Uterus (tissue), 4 donors: Measurements from ENCODE around the gene SOCS1. TPM values are rescaled to one million over a fixed set of nuclear protein-coding genes. Genes with fewer than 3 reads are reported as not detected.

Source experiments
- DNase-seq, 2 donors: peaks; one replicate each; pipeline ENCODE4 v3.0.0-alpha.2; 2019 to 2020
- H3K27ac ChIP-seq, 2 donors: fragments of 200-600 bp; sonication (generic); 1 replicate in 1 of 2; 2 replicates in 1 of 2; pipeline ENCODE4 v1.5.1; 2016 to 2018
- H3K27me3 ChIP-seq, 2 donors: fragments of 200-600 bp; sonication (generic); one replicate each; pipeline ENCODE4 v1.5.1; 2018 to 2019; ENCODE audit warnings: control low read depth in 1 of 2
- H3K36me3 ChIP-seq, 2 donors: fragments of 200-600 bp; sonication (generic); one replicate each; pipeline ENCODE4 v1.5.1; 2019; ENCODE audit warnings: control low read depth in 1 of 2
- H3K4me1 ChIP-seq, 2 donors: fragments of 200-600 bp; sonication (generic); one replicate each; pipeline ENCODE4 v1.5.1; 2018 to 2019; ENCODE audit warnings: control low read depth in 1 of 2
- H3K4me3 ChIP-seq, 2 donors: fragments of 200-600 bp; sonication (generic); 1 replicate in 1 of 2; 2 replicates in 1 of 2; pipeline ENCODE4 v1.5.1; 2018 to 2019; ENCODE audit warnings: mild to moderate bottlenecking in 1 of 2
- H3K9me3 ChIP-seq, 2 donors: fragments of 200-600 bp; sonication (generic); one replicate each; pipeline ENCODE4 v1.5.1; 2019; ENCODE audit warnings: control low read depth in 1 of 2
- CTCF ChIP-seq, 4 experiments: fragments of 200-600 bp in 2 of 4; fragments of 450-650 bp in 2 of 4; sonication (generic) in 2 of 4; IDR thresholded peaks; one replicate each; pipeline ENCODE4 v1.5.1; 2016 to 2019; ENCODE audit warnings: antibody characterized with exemption in 4 of 4, mild to moderate bottlenecking in 2 of 4, moderate library complexity in 1 of 4
- POLR2A ChIP-seq, 2 donors: fragments of 450-650 bp; IDR thresholded peaks; one replicate each; pipeline ENCODE4 v1.6.1; 2016; ENCODE audit warnings: antibody characterized with exemption in 2 of 2, mild to moderate bottlenecking in 1 of 2, moderate library complexity in 1 of 2
- intact Hi-C: fragments of 100-400 bp; cut with DNase I; formaldehyde crosslinking; loops from one replicate; pipeline ENCODE4 v1.15.1; 2023; ENCODE audit warnings: low total_unique reads
- total RNA-seq, 4 donors: library from RNA; depleted of rRNA in 3 of 4; stranded (reverse); fragments of >200 nt in 3 of 4; gene quantifications; one replicate each; pipeline versions ENCODE4 v1.1.0 to v1.2.4, GENCODE V29; 2014 to 2023
- donor health status: DM: yes; HTN: yes; CAD: no.

The SOCS1 gene
- total RNA-seq, 4 donors from 2014 or later: 6.4 to 45.3 (median 7.6) TPM; not detected in 1

- intact Hi-C loops: no loop called here
- Histone ChIP-seq H3K27ac (no peak within 1 kb of the TSS), H3K4me1 (no peaks in the 10 kb centered on the region), H3K27me3 (no peaks in the 10 kb centered on the region), H3K4me3 (no peak within 1 kb of the TSS), H3K36me3 (no peaks in the 10 kb centered on the region), H3K9me3 (no peaks in the 10 kb centered on the region)
- TF ChIP-seq POLR2A (IDR thresholded peaks at IDR 0.05) (no peak), CTCF (IDR thresholded peaks at IDR 0.05) (no peak)
- no peak for DNase-seq
Measured at GRCh38 chr16:11280616-11281522, 24.9 kb upstream of the SOCS1 start, which contains the start of gene PRM1. TSS of gene PRM1 (minus strand) at chr16:11281330. CDS start at chr16:11281238, 92 bp downstream.

- TF ChIP-seq POLR2A (IDR thresholded peaks at IDR 0.05): no peak
- no peak for TF ChIP-seq CTCF (IDR thresholded peaks at IDR 0.05)
- no peak for DNase-seq
- no peaks in the 10 kb centered on the region for H3K9me3 ChIP-seq
- no peaks in the 10 kb centered on the region for H3K36me3 ChIP-seq
- no peak overlapping the region for H3K27ac ChIP-seq
- H3K27me3 ChIP-seq: no peaks in the 10 kb centered on the region
- H3K4me1 ChIP-seq: no peaks in the 10 kb centered on the region
- intact Hi-C loops: no loop called here
- H3K4me3 ChIP-seq: no peak overlapping the region
Measured at GRCh38 chr16:11278681-11279628, 23.0 kb upstream of the SOCS1 start.

- no peaks in the 10 kb centered on the region for H3K27me3 ChIP-seq
- intact Hi-C loops: no loop called here
- TF ChIP-seq CTCF (IDR thresholded peaks at IDR 0.05) (no peak), POLR2A (IDR thresholded peaks at IDR 0.05) (no peak)
- no peak overlapping the region for H3K4me3 ChIP-seq
- H3K9me3 ChIP-seq: no peaks in the 10 kb centered on the region
- no peak overlapping the region for H3K27ac ChIP-seq
- H3K4me1 ChIP-seq: no peaks in the 10 kb centered on the region
- DNase-seq: no peak
- H3K36me3 ChIP-seq: no peaks in the 10 kb centered on the region
Measured at GRCh38 chr16:11277607-11278337, 21.8 kb upstream of the SOCS1 start.

- Histone ChIP-seq H3K36me3 (no peaks in the 10 kb centered on the region), H3K9me3 (no peaks in the 10 kb centered on the region)
- DNase-seq: no peak
Measured at GRCh38 chr16:11276896-11277593, 21.0 kb upstream of the SOCS1 start.

More at GRCh38 chr16:11276896-11277593, 21.0 kb upstream of the SOCS1 start:
- Histone ChIP-seq H3K27ac (no peak overlapping the region), H3K27me3 (no peaks in the 10 kb centered on the region), H3K4me1 (no peaks in the 10 kb centered on the region), H3K4me3 (no peak overlapping the region)
- intact Hi-C loops: no loop called here
- TF ChIP-seq POLR2A (IDR thresholded peaks at IDR 0.05) (no peak), CTCF (IDR thresholded peaks at IDR 0.05) (no peak)
